Vagina (tissue), 2 donors: ENCODE data around the gene LMO2. TPM values are rescaled to one million over a fixed set of nuclear protein-coding genes. Genes with fewer than 3 reads are reported as not detected.
A peak's percentile ranks its signal among the peaks of the same experiment; 100 is the strongest.

Source experiments
- DNase-seq, 2 donors: peaks; one replicate each; pipeline ENCODE4 v3.0.0-alpha.2; 2017; ENCODE audit errors: extremely low spot score in 2 of 2
- H3K27ac ChIP-seq: fragments of 200-600 bp; sonication (generic); one replicate; pipeline ENCODE4 v1.5.1; 2019
- H3K27me3 ChIP-seq: fragments of 200-600 bp; sonication (generic); one replicate; pipeline ENCODE4 v1.5.1; 2019
- H3K36me3 ChIP-seq, 2 donors: fragments of 200-600 bp; sonication (generic); one replicate each; pipeline ENCODE4 v1.5.1; 2017 to 2019
- H3K4me1 ChIP-seq: fragments of 200-600 bp; sonication (generic); one replicate; pipeline ENCODE4 v1.5.1; 2019
- H3K4me3 ChIP-seq, 2 donors: fragments of 200-600 bp; sonication (generic); 1 replicate in 1 of 2; 2 replicates in 1 of 2; pipeline ENCODE4 v1.5.1; 2016 to 2019
- H3K9me3 ChIP-seq: fragments of 200-600 bp; sonication (generic); one replicate; pipeline ENCODE4 v1.5.1; 2019
- CTCF ChIP-seq, 3 experiments: fragments of 450-650 bp in 2 of 3; fragments of 200-600 bp in 1 of 3; sonication (generic) in 1 of 3; IDR thresholded peaks; one replicate each; pipeline ENCODE4 v1.5.1; 2017 to 2019; ENCODE audit warnings: antibody characterized with exemption in 3 of 3, mild to moderate bottlenecking in 2 of 3, moderate library complexity in 2 of 3
- POLR2A ChIP-seq, 2 donors: fragments of 450-650 bp; IDR thresholded peaks; one replicate each; pipeline ENCODE4 v1.6.1; 2017; ENCODE audit warnings: antibody characterized with exemption in 2 of 2, mild to moderate bottlenecking in 2 of 2, moderate library complexity in 2 of 2
- POLR2AphosphoS5 ChIP-seq, 2 donors: sonication (generic); formaldehyde crosslinking; IDR thresholded peaks; one replicate each; pipeline ENCODE4 v1.9.0; 2017; ENCODE audit warnings: antibody characterized with exemption in 2 of 2, mild to moderate bottlenecking in 2 of 2, low read depth in 1 of 2; ENCODE audit not compliant: insufficient read depth in 1 of 2
- intact Hi-C: fragments of 100-400 bp; cut with DNase I; formaldehyde crosslinking; loops from one replicate; pipeline ENCODE4 v1.15.1; 2023
- total RNA-seq: library from RNA; depleted of rRNA; stranded (reverse); fragments of >200 nt; gene quantifications from one replicate; pipeline ENCODE4 v1.2.3, GENCODE V29; 2016

LMO2 gene
- total RNA-seq, 1 donor from 2014 or later: 26.5 TPM

GRCh38 chr11:33899400-33900037, 7.6 kb upstream of the LMO2 start:
- peaks cover 54% of the 10 kb centered on the region for H3K4me1 ChIP-seq
- peak in 1 of 2 donors; percentile 95 for DNase-seq
- peak overlapping the region; percentile 74 for H3K27ac ChIP-seq
- no peaks in the 10 kb centered on the region for H3K27me3 ChIP-seq
- H3K36me3 ChIP-seq: no peaks in the 10 kb centered on the region
- H3K9me3 ChIP-seq: no peaks in the 10 kb centered on the region
- TF ChIP-seq POLR2AphosphoS5 (IDR thresholded peaks at IDR 0.05; ENCODE audit: insufficient read depth in 1 of 2, low read depth in 1 of 2) (peak; percentile 39 to 85), CTCF (IDR thresholded peaks at IDR 0.05) (no peak)
- intact Hi-C loops: no loop called here
- H3K4me3 ChIP-seq: peak overlapping the region in 1 of 2 donors; percentile 12

- H3K4me1 ChIP-seq: peaks cover 54% of the 10 kb centered on the region
- H3K4me3 ChIP-seq: no peak overlapping the region
- H3K36me3 ChIP-seq: no peaks in the 10 kb centered on the region
- no peaks in the 10 kb centered on the region for H3K27me3 ChIP-seq
- DNase-seq: no peak
- H3K9me3 ChIP-seq: no peaks in the 10 kb centered on the region
- TF ChIP-seq POLR2AphosphoS5 (IDR thresholded peaks at IDR 0.05; ENCODE audit: insufficient read depth in 1 of 2, low read depth in 1 of 2) (no peak), CTCF (IDR thresholded peaks at IDR 0.05) (no peak), POLR2A (IDR thresholded peaks at IDR 0.05) (no peak)
- peak overlapping the region; percentile 74 for H3K27ac ChIP-seq
- intact Hi-C loops: no loop called here
Observed at GRCh38 chr11:33898957-33899356, 7.1 kb upstream of the LMO2 start.

GRCh38 chr11:33897761-33898375, 6.0 kb upstream of the LMO2 start:
- DNase-seq: no peak
- peak overlapping the region; percentile 74 for H3K27ac ChIP-seq
- H3K36me3 ChIP-seq: no peaks in the 10 kb centered on the region
- peaks cover 54% of the 10 kb centered on the region for H3K4me1 ChIP-seq
- TF ChIP-seq POLR2A (IDR thresholded peaks at IDR 0.05) (no peak), CTCF (IDR thresholded peaks at IDR 0.05) (no peak), POLR2AphosphoS5 (IDR thresholded peaks at IDR 0.05; ENCODE audit: insufficient read depth in 1 of 2, low read depth in 1 of 2) (no peak)
- intact Hi-C loops: no loop called here
- H3K4me3 ChIP-seq: no peak overlapping the region
- no peaks in the 10 kb centered on the region for H3K9me3 ChIP-seq
- H3K27me3 ChIP-seq: no peaks in the 10 kb centered on the region

GRCh38 chr11:33896911-33897310, 5.0 kb upstream of the LMO2 start:
- Histone ChIP-seq H3K27ac (peak overlapping the region; percentile 74), H3K4me1 (peaks cover 54% of the 10 kb centered on the region), H3K27me3 (no peaks in the 10 kb centered on the region), H3K36me3 (no peaks in the 10 kb centered on the region), H3K4me3 (no peak overlapping the region), H3K9me3 (no peaks in the 10 kb centered on the region)
- TF ChIP-seq POLR2AphosphoS5 (IDR thresholded peaks at IDR 0.05; ENCODE audit: insufficient read depth in 1 of 2, low read depth in 1 of 2) (no peak), CTCF (IDR thresholded peaks at IDR 0.05) (no peak), POLR2A (IDR thresholded peaks at IDR 0.05) (no peak)
- DNase-seq: no peak
- intact Hi-C loops: no loop called here

- peak overlapping the region; percentile 74 for H3K27ac ChIP-seq
- TF ChIP-seq POLR2A (IDR thresholded peaks at IDR 0.05): no peak
- TF ChIP-seq CTCF (IDR thresholded peaks at IDR 0.05): no peak
- peak in 1 of 2 donors; percentile 35 for TF ChIP-seq POLR2AphosphoS5 (IDR thresholded peaks at IDR 0.05; ENCODE audit: insufficient read depth in 1 of 2, low read depth in 1 of 2)
- no peaks in the 10 kb centered on the region for H3K36me3 ChIP-seq
Observed at GRCh38 chr11:33895752-33896137, 3.9 kb upstream of the LMO2 start.

More at GRCh38 chr11:33895752-33896137, 3.9 kb upstream of the LMO2 start:
- Histone ChIP-seq H3K4me3 (no peak overlapping the region), H3K4me1 (peaks cover 54% of the 10 kb centered on the region), H3K27me3 (no peaks in the 10 kb centered on the region), H3K9me3 (no peaks in the 10 kb centered on the region)
- intact Hi-C loops: no loop called here
- no peak for DNase-seq
